ENCODE data around the gene SLC7A9.

- TF ChIP-seq, protein P1, sequence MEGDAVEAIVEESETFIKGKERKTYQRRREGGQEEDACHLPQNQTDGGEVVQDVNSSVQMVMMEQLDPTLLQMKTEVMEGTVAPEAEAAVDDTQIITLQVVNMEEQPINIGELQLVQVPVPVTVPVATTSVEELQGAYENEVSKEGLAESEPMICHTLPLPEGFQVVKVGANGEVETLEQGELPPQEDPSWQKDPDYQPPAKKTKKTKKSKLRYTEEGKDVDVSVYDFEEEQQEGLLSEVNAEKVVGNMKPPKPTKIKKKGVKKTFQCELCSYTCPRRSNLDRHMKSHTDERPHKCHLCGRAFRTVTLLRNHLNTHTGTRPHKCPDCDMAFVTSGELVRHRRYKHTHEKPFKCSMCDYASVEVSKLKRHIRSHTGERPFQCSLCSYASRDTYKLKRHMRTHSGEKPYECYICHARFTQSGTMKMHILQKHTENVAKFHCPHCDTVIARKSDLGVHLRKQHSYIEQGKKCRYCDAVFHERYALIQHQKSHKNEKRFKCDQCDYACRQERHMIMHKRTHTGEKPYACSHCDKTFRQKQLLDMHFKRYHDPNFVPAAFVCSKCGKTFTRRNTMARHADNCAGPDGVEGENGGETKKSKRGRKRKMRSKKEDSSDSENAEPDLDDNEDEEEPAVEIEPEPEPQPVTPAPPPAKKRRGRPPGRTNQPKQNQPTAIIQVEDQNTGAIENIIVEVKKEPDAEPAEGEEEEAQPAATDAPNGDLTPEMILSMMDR (IDR thresholded peaks at IDR 0.05; ENCODE audit: low read depth, low read length) = no peak
- TF ChIP-seq EZH2phosphoT487 (IDR thresholded peaks at IDR 0.05; ENCODE audit: low read depth) = no peak
Measured at GRCh38 chr19:32863841-32864240, 5.7 kb downstream of the SLC7A9 start.

Measured in OCI-LY3 (cell line).